Fibroblast of lung (primary cell): ENCODE data around the gene SORCS2.

Experiments used
- CTCF ChIP-seq, 2 donors: IDR thresholded peaks in 1 of 2; conservative IDR thresholded peaks in 1 of 2; 1 replicate in 1 of 2; 2 replicates in 1 of 2; pipeline ENCODE4 v1.5.1; 2011 to 2012; ENCODE audit warnings: low read length in 2 of 2, control low read depth in 1 of 2, inconsistent platforms in 1 of 2, low read depth in 1 of 2, mild to moderate bottlenecking in 1 of 2
- EZH2 ChIP-seq: IDR thresholded peaks from 2 replicates; pipeline ENCODE4 v1.5.1; 2012; ENCODE audit warnings: low read length, control low read depth, mild to moderate bottlenecking; ENCODE audit errors: missing control alignments

GRCh38 chr4:7433376-7434140 lies 241.2 kb downstream of the SORCS2 start:
- no peak for TF ChIP-seq CTCF (conservative IDR thresholded peaks at IDR 0.05 in 1 of 2, IDR thresholded peaks at IDR 0.05 in 1 of 2; ENCODE audit: low read depth in 1 of 2, low read length in 2 of 2)
- TF ChIP-seq EZH2, result no peak
